Neural progenitor cell (in vitro differentiated cells): Measurements from ENCODE around the gene SLFNL1. TPM values are rescaled to one million over a fixed set of nuclear protein-coding genes. Genes with fewer than 3 reads are reported as not detected.
A peak's percentile ranks its signal among the peaks of the same experiment; 100 is the strongest.

Experiments used
- DNase-seq: peaks from one replicate; pipeline ENCODE4 v3.0.0-alpha.2; 2016; ENCODE audit warnings: low spot score
- H2AFZ ChIP-seq: fragments of 200-600 bp; sonication (generic); replicated peaks from 2 replicates; pipeline ENCODE4 v1.6.1; 2016; ENCODE audit warnings: antibody characterized with exemption
- H3F3A ChIP-seq: fragments of 200-600 bp; sonication (generic); 2 replicates; pipeline ENCODE4 v1.6.1; 2016; ENCODE audit warnings: antibody characterized with exemption, low read depth
- H3K27ac ChIP-seq: fragments of 200-600 bp; sonication (generic); 2 replicates; pipeline ENCODE4 v1.5.1; 2016; ENCODE audit warnings: mild to moderate bottlenecking
- H3K27me3 ChIP-seq: fragments of 200-600 bp; sonication (generic); 2 replicates; pipeline ENCODE4 v1.6.1; 2016; ENCODE audit warnings: mild to moderate bottlenecking, moderate library complexity
- H3K36me3 ChIP-seq: fragments of 200-600 bp; sonication (generic); 2 replicates; pipeline ENCODE4 v1.5.1; 2016
- H3K4me1 ChIP-seq: fragments of 200-600 bp; sonication (generic); 2 replicates; pipeline ENCODE4 v1.6.1; 2016; ENCODE audit warnings: mixed run types
- H3K4me2 ChIP-seq: fragments of 200-600 bp; sonication (generic); 2 replicates; pipeline ENCODE4 v1.6.1; 2016
- H3K4me3 ChIP-seq: fragments of 200-600 bp; sonication (generic); 2 replicates; pipeline ENCODE4 v1.5.1; 2016
- H3K79me2 ChIP-seq: fragments of 200-600 bp; sonication (generic); 2 replicates; pipeline ENCODE4 v1.6.1; 2016; ENCODE audit warnings: low read depth
- H3K9ac ChIP-seq: fragments of 200-600 bp; sonication (generic); 2 replicates; pipeline ENCODE4 v1.6.1; 2016
- H3K9me3 ChIP-seq: fragments of 200-600 bp; sonication (generic); 2 replicates; pipeline ENCODE4 v1.5.1; 2016; ENCODE audit warnings: low read depth
- H4K20me1 ChIP-seq: fragments of 200-600 bp; sonication (generic); 2 replicates; pipeline ENCODE4 v1.6.1; 2016; ENCODE audit warnings: low read depth
- H3K27ac Mint-ChIP-seq: 3 replicates; pipeline ENCODE4 v1.8.0; 2021; ENCODE audit warnings: mixed read lengths
- H3K27me3 Mint-ChIP-seq: 2 replicates; pipeline ENCODE4 v1.8.0; 2022; ENCODE audit warnings: low read depth, mild to moderate bottlenecking, inconsistent platforms, moderate library complexity, mixed read lengths; ENCODE audit not compliant: insufficient read depth
- H3K36me3 Mint-ChIP-seq: 3 replicates; pipeline ENCODE4 v1.8.0; 2021; ENCODE audit warnings: mixed read lengths
- H3K4me1 Mint-ChIP-seq: 3 replicates; pipeline ENCODE4 v1.8.0; 2021; ENCODE audit warnings: mixed read lengths
- H3K4me3 Mint-ChIP-seq: 3 replicates; pipeline ENCODE4 v1.8.0; 2021; ENCODE audit warnings: mild to moderate bottlenecking, moderate library complexity, mixed read lengths
- H3K9me3 Mint-ChIP-seq: 3 replicates; pipeline ENCODE4 v1.8.0; 2020; ENCODE audit warnings: mixed read lengths
- CTCF ChIP-seq: fragments of 200-600 bp; sonication (generic); IDR thresholded peaks from 2 replicates; pipeline ENCODE4 v1.5.1; 2017; ENCODE audit warnings: antibody characterized with exemption, mild to moderate bottlenecking
- EZH2 ChIP-seq: fragments of 200-600 bp; sonication (generic); IDR thresholded peaks from 2 replicates; pipeline ENCODE4 v1.6.1; 2017; ENCODE audit warnings: antibody characterized with exemption, mild to moderate bottlenecking, moderate library complexity
- EZH2phosphoT487 ChIP-seq: fragments of 200-600 bp; sonication (generic); IDR thresholded peaks from 2 replicates; pipeline ENCODE4 v1.6.1; 2017; ENCODE audit warnings: antibody characterized with exemption
- total RNA-seq: library from RNA; depleted of rRNA; stranded (reverse); fragments of >200 nt; gene quantifications from 2 replicates; pipeline ENCODE4 v1.2.3, GENCODE V29; 2015; ENCODE audit warnings: low replicate concordance

SLFNL1 gene
- total RNA-seq, 1 donor from 2014 or later, result not detected

DNA sequence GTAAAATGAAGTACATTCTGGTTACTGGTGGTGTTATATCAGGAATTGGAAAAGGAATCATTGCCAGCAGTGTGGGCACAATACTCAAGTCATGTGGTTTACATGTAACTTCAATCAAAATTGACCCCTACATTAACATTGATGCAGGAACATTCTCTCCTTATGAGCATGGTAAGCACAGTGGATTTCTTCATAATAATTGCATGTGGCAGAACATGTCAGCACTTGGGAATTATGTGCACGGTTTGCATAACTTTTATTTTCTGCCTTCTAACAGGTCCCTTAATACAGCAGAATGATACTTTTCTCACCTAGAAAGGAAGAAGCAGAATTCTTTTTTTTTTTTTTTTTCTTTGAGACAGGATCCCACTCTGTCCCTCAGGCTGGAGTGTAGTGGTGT lies 38.2 kb downstream of the SLFNL1 start:
- DNase-seq, result no peak
- no peak overlapping the region for H3K4me2 ChIP-seq
- H3K36me3 ChIP-seq, result peaks cover 20% of the 10 kb centered on the region
- H3K36me3 Mint-ChIP-seq, result peaks cover 30% of the 10 kb centered on the region
- H3K9ac ChIP-seq, result no peak overlapping the region
- H3K4me3 ChIP-seq, result no peak overlapping the region
- H3K27me3 ChIP-seq, result no peaks in the 10 kb centered on the region
- H3K4me1 ChIP-seq, result peaks cover 16% of the 10 kb centered on the region
- H3K27ac ChIP-seq, result no peak overlapping the region
- H2AFZ ChIP-seq, result no peak overlapping the region
- H3F3A ChIP-seq, result peaks cover 13% of the 10 kb centered on the region
- H3K9me3 ChIP-seq, result no peaks in the 10 kb centered on the region
- peaks cover 25% of the 10 kb centered on the region for H3K4me1 Mint-ChIP-seq
- peaks cover 57% of the 10 kb centered on the region for H3K79me2 ChIP-seq
- TF ChIP-seq EZH2 (no peak), CTCF (no peak), EZH2phosphoT487 (no peak)
- no peak overlapping the region for H3K27ac Mint-ChIP-seq
- no peaks in the 10 kb centered on the region for H3K9me3 Mint-ChIP-seq
- no peak overlapping the region for H3K4me3 Mint-ChIP-seq
- H4K20me1 ChIP-seq, result peaks cover 48% of the 10 kb centered on the region
- H3K27me3 Mint-ChIP-seq, result peaks cover 3% of the 10 kb centered on the region

GRCh38 chr1:40982721-40983120 lies 38.8 kb downstream of the SLFNL1 start:
- DNase-seq, result no peak
- Histone ChIP-seq H3K36me3 (peaks cover 19% of the 10 kb centered on the region), H3K27ac (no peak overlapping the region), H3K9ac (no peak overlapping the region), H3F3A (peaks cover 13% of the 10 kb centered on the region), H4K20me1 (peaks cover 48% of the 10 kb centered on the region), H2AFZ (no peak overlapping the region), H3K4me3 (no peak overlapping the region), H3K4me1 (peaks cover 16% of the 10 kb centered on the region), H3K4me2 (no peak overlapping the region), H3K9me3 (no peaks in the 10 kb centered on the region), H3K79me2 (peaks cover 57% of the 10 kb centered on the region), H3K27me3 (no peaks in the 10 kb centered on the region)
- Mint-ChIP-seq H3K4me3 (no peak overlapping the region), H3K27ac (no peak overlapping the region), H3K27me3 (peaks cover 3% of the 10 kb centered on the region), H3K36me3 (peaks cover 28% of the 10 kb centered on the region), H3K4me1 (peaks cover 25% of the 10 kb centered on the region), H3K9me3 (no peaks in the 10 kb centered on the region)
- TF ChIP-seq EZH2 (no peak), CTCF (no peak), EZH2phosphoT487 (no peak)

DNA sequence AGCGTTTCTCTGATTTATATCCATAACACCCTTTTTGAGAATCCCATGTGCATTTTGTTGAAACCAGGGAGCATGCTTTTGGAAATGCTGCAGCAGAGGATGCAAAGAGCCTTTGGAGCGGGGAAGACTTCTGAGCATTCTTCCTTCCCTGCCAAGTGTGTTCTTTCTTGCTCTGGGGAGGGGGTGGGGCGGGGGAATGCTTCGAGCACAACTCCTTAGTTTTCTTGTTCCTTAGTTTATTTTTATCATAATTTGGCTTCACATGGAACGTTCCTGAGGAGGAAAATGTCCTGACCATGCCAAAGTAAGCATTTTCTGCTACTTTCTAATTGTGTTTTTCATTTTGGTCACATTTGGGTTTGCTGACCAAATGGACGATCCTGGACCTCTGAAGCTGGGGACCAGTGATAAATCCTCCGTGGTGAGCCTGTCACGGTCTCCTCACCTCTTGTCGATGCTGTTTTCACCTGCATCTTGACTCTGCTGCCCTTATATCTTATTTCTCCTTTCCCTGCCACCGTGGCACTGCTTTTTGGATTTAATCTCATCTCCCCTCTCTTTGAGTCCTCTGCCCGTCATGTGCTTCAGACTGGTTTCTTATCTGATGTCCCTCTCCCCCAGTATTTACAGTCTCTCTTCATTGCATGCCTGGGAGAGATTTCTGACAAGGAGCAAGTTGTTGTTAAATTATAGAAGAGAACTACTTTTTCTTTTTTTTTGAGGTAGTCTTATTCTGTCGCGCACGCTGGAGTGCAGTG lies 39.7 kb downstream of the SLFNL1 start:
- Histone ChIP-seq H3K9ac (no peak overlapping the region), H3K36me3 (peaks cover 19% of the 10 kb centered on the region), H3F3A (peaks cover 13% of the 10 kb centered on the region), H3K4me3 (peak overlapping the region; percentile 58), H4K20me1 (peaks cover 48% of the 10 kb centered on the region), H3K9me3 (no peaks in the 10 kb centered on the region), H3K27me3 (no peaks in the 10 kb centered on the region), H3K79me2 (peaks cover 57% of the 10 kb centered on the region), H3K4me1 (peaks cover 16% of the 10 kb centered on the region), H3K4me2 (peak overlapping the region; percentile 98), H3K27ac (no peak overlapping the region), H2AFZ (no peak overlapping the region)
- peak; percentile 6 for DNase-seq
- TF ChIP-seq EZH2phosphoT487, result no peak
- TF ChIP-seq CTCF, result no peak
- no peak for TF ChIP-seq EZH2
- H3K36me3 Mint-ChIP-seq, result peaks cover 24% of the 10 kb centered on the region
- H3K27ac Mint-ChIP-seq, result no peak overlapping the region
- peak overlapping the region; percentile 61 for H3K4me3 Mint-ChIP-seq
- H3K4me1 Mint-ChIP-seq, result peaks cover 25% of the 10 kb centered on the region
- no peaks in the 10 kb centered on the region for H3K9me3 Mint-ChIP-seq
- peaks cover 3% of the 10 kb centered on the region for H3K27me3 Mint-ChIP-seq
